HUDEP-2 (cell line): ENCODE results near the gene LRCH1.
A peak's percentile ranks its signal among the peaks of the same experiment; 100 is the strongest.

Experiments used
- DNase-seq, 76 experiments: peaks; one replicate each; lab custom pipeline; 2025; ENCODE audit not compliant: unreplicated experiment in 76 of 76; lab: John Stamatoyannopoulos, UW

Gene LRCH1

GRCh38 chr13:46782066-46782465 is 229.1 kb downstream of the LRCH1 start:
- no peak for DNase-seq

GRCh38 chr13:46782691-46783090 is 229.7 kb downstream of the LRCH1 start:
- DNase-seq, result no peak

GRCh38 chr13:46783504-46783903 is 230.5 kb downstream of the LRCH1 start:
- no peak for DNase-seq

GRCh38 chr13:46795321-46795720 is 242.4 kb downstream of the LRCH1 start:
- no peak for DNase-seq

- DNase-seq, result peak in 1 of 76 experiments; percentile 14
Measured at GRCh38 chr13:46796129-46796514, 243.2 kb downstream of the LRCH1 start.

- DNase-seq, result peak; percentile 18 to 90 (median 80)
Measured at GRCh38 chr13:46796515-46797474, 243.8 kb downstream of the LRCH1 start, which contains the start of gene ESD. Gene ESD, minus strand, starts transcription at chr13:46797161. Its CDS starts 5,748 bp downstream, at chr13:46791413.

- no peak for DNase-seq
Measured at GRCh38 chr13:46797501-46798237, 244.7 kb downstream of the LRCH1 start.

GRCh38 chr13:46799139-46799538 is 246.2 kb downstream of the LRCH1 start:
- DNase-seq, result no peak

GRCh38 chr13:46801858-46802257 is 248.9 kb downstream of the LRCH1 start:
- DNase-seq, result no peak
